ENCODE results near the gene MICU1.
"Not testable (repeated sequence)": the region's sequence is repeated elsewhere in the genome, so short reads cannot be mapped to it uniquely, and the experiment has no call there.

MICU1 gene

GRCh38 chr10:72506474-72506873 is 119.4 kb downstream of the MICU1 start:
- DNase-seq (ENCODE audit: low read depth in 3 of 3): no peak

- no peak for DNase-seq (ENCODE audit: low read depth in 3 of 3)
Measured at GRCh38 chr10:72505435-72505834, 120.4 kb downstream of the MICU1 start.

GRCh38 chr10:72503694-72504438 is 122.0 kb downstream of the MICU1 start:
- no peak for DNase-seq (ENCODE audit: low read depth in 3 of 3)

GRCh38 chr10:72503241-72503640 is 122.6 kb downstream of the MICU1 start:
- DNase-seq (ENCODE audit: low read depth in 3 of 3): no peak

- DNase-seq (ENCODE audit: low read depth in 3 of 3): no peak
Measured at GRCh38 chr10:72502581-72502980, 123.3 kb downstream of the MICU1 start.

- no peak for DNase-seq (ENCODE audit: low read depth in 3 of 3)
Measured at GRCh38 chr10:72499701-72500100, 126.2 kb downstream of the MICU1 start.

GRCh38 chr10:72490951-72491350 is 134.9 kb downstream of the MICU1 start:
- no peak for DNase-seq (ENCODE audit: low read depth in 3 of 3)

- no peak for DNase-seq (ENCODE audit: low read depth in 3 of 3)
Measured at GRCh38 chr10:72487521-72487920, 138.4 kb downstream of the MICU1 start.

GRCh38 chr10:72487116-72487515 is 138.8 kb downstream of the MICU1 start:
- DNase-seq (ENCODE audit: low read depth in 3 of 3): no peak

GRCh38 chr10:72485701-72486100 is 140.2 kb downstream of the MICU1 start:
- DNase-seq (ENCODE audit: low read depth in 3 of 3): no peak

GRCh38 chr10:72484521-72484920 is 141.4 kb downstream of the MICU1 start:
- no peak for DNase-seq (ENCODE audit: low read depth in 3 of 3)

- no peak for DNase-seq (ENCODE audit: low read depth in 3 of 3)
Measured at GRCh38 chr10:72483471-72483870, 142.4 kb downstream of the MICU1 start.

- DNase-seq (ENCODE audit: low read depth in 3 of 3): no peak
Measured at GRCh38 chr10:72480861-72481260, 145.0 kb downstream of the MICU1 start.

- DNase-seq (ENCODE audit: low read depth in 3 of 3): no peak
Measured at GRCh38 chr10:72477463-72477862, 148.4 kb downstream of the MICU1 start.

GRCh38 chr10:72472306-72472705 is 153.6 kb downstream of the MICU1 start:
- no peak for DNase-seq (ENCODE audit: low read depth in 3 of 3)

GRCh38 chr10:72470666-72471065 is 155.2 kb downstream of the MICU1 start:
- no peak for DNase-seq (ENCODE audit: low read depth in 3 of 3)

- not testable (repeated sequence) for DNase-seq (ENCODE audit: low read depth in 3 of 3)
Measured at GRCh38 chr10:72467064-72467463, 158.8 kb downstream of the MICU1 start.

GRCh38 chr10:72466018-72466417 is 159.9 kb downstream of the MICU1 start:
- no peak for DNase-seq (ENCODE audit: low read depth in 3 of 3)

- no peak for DNase-seq (ENCODE audit: low read depth in 3 of 3)
Measured at GRCh38 chr10:72464438-72464837, 161.4 kb downstream of the MICU1 start.

GRCh38 chr10:72462261-72462660 is 163.6 kb downstream of the MICU1 start:
- DNase-seq (ENCODE audit: low read depth in 3 of 3): no peak

- no peak for DNase-seq (ENCODE audit: low read depth in 3 of 3)
Measured at GRCh38 chr10:72461085-72461484, 164.8 kb downstream of the MICU1 start.

- no peak for DNase-seq (ENCODE audit: low read depth in 3 of 3)
Measured at GRCh38 chr10:72460284-72460876, 165.5 kb downstream of the MICU1 start.

GRCh38 chr10:72459301-72459700 is 166.6 kb downstream of the MICU1 start:
- no peak for DNase-seq (ENCODE audit: low read depth in 3 of 3)

Measured in stimulated activated CD4-positive, alpha-beta T cell treated with anti-CD3 and anti-CD28 coated beads, TNF-alpha, amount 100 ng/mL, for 48 hours (primary cell).